ENCODE measurements around the gene PROC.

GRCh38 chr2:127428815-127429109 is 10.5 kb downstream of the PROC start:
- no peak for TF ChIP-seq CTCF (IDR thresholded peaks at IDR 0.05)
- no peak for TF ChIP-seq EP300 (IDR thresholded peaks at IDR 0.05)

All from ovary (tissue), 3 donors.